Endodermal cell (in vitro differentiated cells): ENCODE measurements around the gene ACSS1. TPM values are rescaled to one million over a fixed set of nuclear protein-coding genes. Genes with fewer than 3 reads are reported as not detected.

Experiments
- DNase-seq: peaks from one replicate; pipeline ENCODE4 v3.0.0-alpha.2; 2017
- H3K27ac ChIP-seq: 2 replicates; pipeline ENCODE4 v1.5.1; 2013; ENCODE audit warnings: mild to moderate bottlenecking, low read depth, low read length, moderate library complexity
- H3K27me3 ChIP-seq: 2 replicates; pipeline ENCODE4 v1.6.1; 2013; ENCODE audit warnings: mild to moderate bottlenecking, low read length, moderate library complexity; ENCODE audit not compliant: insufficient read depth, control insufficient read depth, poor library complexity, severe bottlenecking
- H3K36me3 ChIP-seq: 2 replicates; pipeline ENCODE4 v1.7.0; 2013; ENCODE audit warnings: mild to moderate bottlenecking, low read length, moderate library complexity; ENCODE audit not compliant: control insufficient read depth, insufficient read depth
- H3K4me1 ChIP-seq: one replicate; pipeline ENCODE4 v1.7.0; 2013; ENCODE audit warnings: low read length; ENCODE audit not compliant: control insufficient read depth, insufficient read depth
- H3K4me3 ChIP-seq: 2 replicates; pipeline ENCODE4 v1.5.1; 2013; ENCODE audit warnings: mild to moderate bottlenecking, low read length, moderate library complexity
- H3K9ac ChIP-seq: 2 replicates; pipeline ENCODE4 v1.6.1; 2013; ENCODE audit warnings: mild to moderate bottlenecking, low read length, moderate library complexity; ENCODE audit not compliant: poor library complexity, severe bottlenecking; ENCODE audit errors: extremely low read depth
- H3K9me3 ChIP-seq: 2 replicates; pipeline ENCODE4 v1.6.1; 2013; ENCODE audit warnings: mild to moderate bottlenecking, low read length, moderate library complexity; ENCODE audit not compliant: control insufficient read depth
- H3K27ac Mint-ChIP-seq: 2 replicates; pipeline ENCODE4 v1.8.0; 2020; ENCODE audit warnings: mixed read lengths
- H3K27me3 Mint-ChIP-seq: 2 replicates; pipeline ENCODE4 v1.8.0; 2021; ENCODE audit warnings: mild to moderate bottlenecking, mixed read lengths; ENCODE audit not compliant: insufficient read depth
- H3K36me3 Mint-ChIP-seq: 2 replicates; pipeline ENCODE4 v1.8.0; 2020; ENCODE audit warnings: low read depth, mixed read lengths
- H3K4me1 Mint-ChIP-seq: 2 replicates; pipeline ENCODE4 v1.8.0; 2020; ENCODE audit warnings: mixed read lengths
- H3K4me3 Mint-ChIP-seq: 2 replicates; pipeline ENCODE4 v1.8.0; 2020; ENCODE audit warnings: mild to moderate bottlenecking, moderate library complexity, mixed read lengths
- H3K9me3 Mint-ChIP-seq: 2 replicates; pipeline ENCODE4 v1.8.0; 2020; ENCODE audit warnings: mild to moderate bottlenecking, mixed read lengths
- CTCF ChIP-seq: fragments of 200-600 bp; sonication (generic); conservative IDR thresholded peaks from 2 replicates; pipeline ENCODE4 v1.5.0; 2021; ENCODE audit warnings: antibody characterized with exemption, mild to moderate bottlenecking
- WGBS, 2 experiments: methylation state at CpG; one replicate each; pipeline versions ENCODE4 v1.1.5 to v1.1.7; 2013; ENCODE audit warnings: missing lambda C conversion rate in 2 of 2, mixed read lengths in 1 of 2; ENCODE audit not compliant: insufficient coverage in 1 of 2, insufficient read length in 1 of 2; 5-methylcytosine and 5-hydroxymethylcytosine counted together
- total RNA-seq, 2 donors: library from RNA; stranded (reverse); fragmentation: NEBNext Ultra II Directional in 1 of 2; extraction: Animal tissue kit (Norgen Biotek cat#: 25700) in 1 of 2; gene quantifications; 2 replicates in 1 of 2; 3 replicates in 1 of 2; pipeline ENCODE4 v1.2.1, GENCODE V29; 2021

ACSS1 gene
- total RNA-seq, 2 donors from 2014 or later, result 0.22 TPM; not detected in 1

- no peak overlapping the region for H3K9ac ChIP-seq
- WGBS, 2 experiments, result 34 to 44% methylated on average over 18 to 24 of the region's 24 CpGs
- H3K27me3 Mint-ChIP-seq, result peaks cover 98% of the 10 kb centered on the region
Measured at GRCh38 chr20:25056690-25057233, 1.2 kb downstream of the ACSS1 start.

GRCh38 chr20:25055711-25056495, 2.0 kb downstream of the ACSS1 start:
- peaks cover 98% of the 10 kb centered on the region for H3K27me3 Mint-ChIP-seq
- no peak for TF ChIP-seq CTCF

More at GRCh38 chr20:25056690-25057233, 1.2 kb downstream of the ACSS1 start:
- peak overlapping the region; percentile 49 for H3K4me3 ChIP-seq
- Mint-ChIP-seq H3K27ac (no peak overlapping the region), H3K9me3 (no peaks in the 10 kb centered on the region), H3K4me3 (peak overlapping the region; percentile 48), H3K36me3 (no peaks in the 10 kb centered on the region), H3K4me1 (peaks cover 3% of the 10 kb centered on the region)
- no peak for DNase-seq
- H3K36me3 ChIP-seq, result no peaks in the 10 kb centered on the region
- H3K27me3 ChIP-seq, result peaks cover 100% of the 10 kb centered on the region
- H3K4me1 ChIP-seq, result no peaks in the 10 kb centered on the region
- no peak overlapping the region for H3K27ac ChIP-seq
- no peaks in the 10 kb centered on the region for H3K9me3 ChIP-seq
- TF ChIP-seq CTCF, result no peak

GRCh38 chr20:25054995-25055629, 2.8 kb downstream of the ACSS1 start:
- Histone ChIP-seq H3K4me1 (no peaks in the 10 kb centered on the region), H3K9ac (no peak overlapping the region), H3K27ac (no peak overlapping the region), H3K36me3 (no peaks in the 10 kb centered on the region), H3K27me3 (peaks cover 99% of the 10 kb centered on the region), H3K4me3 (no peak overlapping the region), H3K9me3 (no peaks in the 10 kb centered on the region)
- H3K27me3 Mint-ChIP-seq, result peaks cover 98% of the 10 kb centered on the region
- H3K4me1 Mint-ChIP-seq, result no peaks in the 10 kb centered on the region
- H3K27ac Mint-ChIP-seq, result no peak overlapping the region
- no peak for DNase-seq
- no peaks in the 10 kb centered on the region for H3K36me3 Mint-ChIP-seq
- TF ChIP-seq CTCF, result no peak
- WGBS, 2 experiments, result 86 to 87% methylated on average over 9 to 10 of the region's 10 CpGs
- H3K9me3 Mint-ChIP-seq, result no peaks in the 10 kb centered on the region
- H3K4me3 Mint-ChIP-seq, result no peak overlapping the region

More at GRCh38 chr20:25055711-25056495, 2.0 kb downstream of the ACSS1 start:
- no peak overlapping the region for H3K27ac Mint-ChIP-seq
- H3K9me3 Mint-ChIP-seq, result no peaks in the 10 kb centered on the region
- DNase-seq, result no peak
- H3K27me3 ChIP-seq, result peaks cover 100% of the 10 kb centered on the region
- no peaks in the 10 kb centered on the region for H3K4me1 Mint-ChIP-seq
- no peak overlapping the region for H3K9ac ChIP-seq
- no peaks in the 10 kb centered on the region for H3K4me1 ChIP-seq
- 83 to 89% methylated on average over 7 to 8 of the region's 8 CpGs for WGBS, 2 experiments
- H3K36me3 Mint-ChIP-seq, result no peaks in the 10 kb centered on the region
- H3K4me3 Mint-ChIP-seq, result no peak overlapping the region
- H3K4me3 ChIP-seq, result no peak overlapping the region
- no peaks in the 10 kb centered on the region for H3K9me3 ChIP-seq
- no peaks in the 10 kb centered on the region for H3K36me3 ChIP-seq
- no peak overlapping the region for H3K27ac ChIP-seq
